OCI-LY1 (cell line): ENCODE results near the gene SLC22A7.

ENCODE experiments used
- EZH2 ChIP-seq: fragments of 200-600 bp; sonication (generic), shearing (Covaris generic); IDR thresholded peaks from 2 replicates; pipeline ENCODE4 v1.8.0; 2017; ENCODE audit warnings: borderline replicate concordance, mixed run types, mild to moderate bottlenecking, antibody characterized with exemption, low read length, moderate library complexity, mixed read lengths
- TF ChIP-seq, protein P1 (sequence below): fragments of 200-600 bp; sonication (generic), shearing (Covaris generic); IDR thresholded peaks from 2 replicates; pipeline ENCODE4 v1.5.1; 2017; ENCODE audit warnings: mild to moderate bottlenecking, antibody characterized with exemption, low read length, moderate library complexity, mixed read lengths

- TF ChIP-seq, protein P1, sequence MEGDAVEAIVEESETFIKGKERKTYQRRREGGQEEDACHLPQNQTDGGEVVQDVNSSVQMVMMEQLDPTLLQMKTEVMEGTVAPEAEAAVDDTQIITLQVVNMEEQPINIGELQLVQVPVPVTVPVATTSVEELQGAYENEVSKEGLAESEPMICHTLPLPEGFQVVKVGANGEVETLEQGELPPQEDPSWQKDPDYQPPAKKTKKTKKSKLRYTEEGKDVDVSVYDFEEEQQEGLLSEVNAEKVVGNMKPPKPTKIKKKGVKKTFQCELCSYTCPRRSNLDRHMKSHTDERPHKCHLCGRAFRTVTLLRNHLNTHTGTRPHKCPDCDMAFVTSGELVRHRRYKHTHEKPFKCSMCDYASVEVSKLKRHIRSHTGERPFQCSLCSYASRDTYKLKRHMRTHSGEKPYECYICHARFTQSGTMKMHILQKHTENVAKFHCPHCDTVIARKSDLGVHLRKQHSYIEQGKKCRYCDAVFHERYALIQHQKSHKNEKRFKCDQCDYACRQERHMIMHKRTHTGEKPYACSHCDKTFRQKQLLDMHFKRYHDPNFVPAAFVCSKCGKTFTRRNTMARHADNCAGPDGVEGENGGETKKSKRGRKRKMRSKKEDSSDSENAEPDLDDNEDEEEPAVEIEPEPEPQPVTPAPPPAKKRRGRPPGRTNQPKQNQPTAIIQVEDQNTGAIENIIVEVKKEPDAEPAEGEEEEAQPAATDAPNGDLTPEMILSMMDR: no peak
- TF ChIP-seq EZH2: no peak
These were observed 40.2 kb downstream of the SLC22A7 start for GRCh38 chr6:43338243-43338642.
